Measurements from ENCODE around the gene APAF1.
"Not testable (repeated sequence)": the region's sequence is repeated elsewhere in the genome, so short reads cannot be mapped to it uniquely, and the experiment has no call there.

The APAF1 gene

DNA sequence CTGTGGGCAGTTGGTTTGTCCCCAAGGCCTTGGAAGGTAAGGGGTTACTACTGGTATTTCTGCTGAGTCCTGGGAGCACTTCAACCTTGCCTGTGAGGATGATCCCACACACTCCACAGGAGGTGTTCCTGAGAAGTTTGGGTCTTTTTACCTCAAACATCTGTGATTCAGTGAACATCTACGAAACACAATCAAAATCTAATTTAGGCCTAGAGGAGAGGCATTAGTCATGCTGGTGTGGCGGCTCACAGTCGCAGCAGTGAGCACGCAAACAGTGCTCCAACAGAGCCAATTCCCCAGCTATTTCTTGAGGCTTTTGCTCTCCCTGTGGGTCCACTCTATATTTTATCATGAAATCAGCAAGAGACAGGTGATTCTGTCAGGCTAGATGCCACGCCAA lies 107.6 kb downstream of the APAF1 start:
- DNase-seq (ENCODE audit: low read depth in 3 of 3), result no peak

DNA sequence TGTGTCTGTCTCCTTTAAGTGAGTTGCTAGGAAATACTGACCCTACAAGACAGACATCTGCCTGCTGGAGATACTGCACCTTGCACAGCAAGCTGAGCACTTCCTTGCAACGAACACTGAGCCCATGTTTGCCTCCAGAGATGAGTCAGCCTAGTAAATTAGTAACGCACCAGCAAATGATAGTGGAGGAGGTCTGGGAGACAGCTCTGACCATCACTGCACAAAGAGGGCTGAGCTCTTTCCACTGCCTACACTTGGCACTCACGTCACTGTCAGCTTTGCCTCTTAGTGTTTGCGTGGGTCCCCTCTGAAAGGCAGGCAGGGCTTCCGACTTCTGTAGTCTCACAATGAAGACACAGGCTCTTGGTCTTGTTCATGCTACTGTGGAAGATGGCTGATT lies 109.0 kb downstream of the APAF1 start:
- peak in 1 of 3 experiments; percentile 21 for DNase-seq (ENCODE audit: low read depth in 3 of 3)

DNA sequence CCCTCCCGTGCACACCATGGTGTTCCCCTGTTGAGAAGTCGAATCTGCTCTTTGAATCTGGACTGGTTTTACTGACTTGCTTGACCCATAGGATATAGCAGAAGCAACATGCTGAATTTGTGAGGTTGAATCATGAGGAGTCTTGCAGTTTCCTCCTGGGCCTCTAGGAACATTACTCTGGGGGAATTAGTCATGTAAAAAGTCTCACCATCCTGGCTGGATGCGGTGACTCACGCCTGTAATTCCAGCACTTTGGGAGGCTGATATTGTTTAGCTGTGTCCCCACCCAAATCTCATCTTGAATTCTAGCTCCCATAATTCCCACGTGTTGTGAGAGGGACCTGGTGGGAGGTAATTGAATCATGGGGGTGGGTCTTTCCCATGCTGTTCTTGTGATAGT lies 110.8 kb downstream of the APAF1 start:
- not testable (repeated sequence) for DNase-seq (ENCODE audit: low read depth in 3 of 3)

DNA sequence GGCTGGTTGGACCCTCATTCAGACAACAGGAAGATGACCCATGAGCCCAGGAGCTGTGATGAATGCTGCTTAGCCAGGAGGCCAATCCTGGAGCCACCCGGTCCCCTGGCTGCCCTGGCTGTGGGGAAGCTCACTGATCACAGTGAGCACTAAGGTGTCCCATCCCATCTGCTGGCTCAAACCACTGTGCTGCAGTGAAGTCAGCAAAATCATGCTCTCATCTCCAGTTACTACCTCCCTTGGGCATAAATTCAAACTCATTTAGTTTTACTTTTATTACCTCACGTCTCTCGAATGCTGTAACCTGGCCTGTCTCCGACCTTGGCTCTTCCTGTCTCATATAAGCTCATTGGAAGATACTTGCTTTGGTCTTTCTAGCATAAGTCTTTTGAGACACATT lies 112.4 kb downstream of the APAF1 start:
- DNase-seq (ENCODE audit: low read depth in 3 of 3), result no peak

DNA sequence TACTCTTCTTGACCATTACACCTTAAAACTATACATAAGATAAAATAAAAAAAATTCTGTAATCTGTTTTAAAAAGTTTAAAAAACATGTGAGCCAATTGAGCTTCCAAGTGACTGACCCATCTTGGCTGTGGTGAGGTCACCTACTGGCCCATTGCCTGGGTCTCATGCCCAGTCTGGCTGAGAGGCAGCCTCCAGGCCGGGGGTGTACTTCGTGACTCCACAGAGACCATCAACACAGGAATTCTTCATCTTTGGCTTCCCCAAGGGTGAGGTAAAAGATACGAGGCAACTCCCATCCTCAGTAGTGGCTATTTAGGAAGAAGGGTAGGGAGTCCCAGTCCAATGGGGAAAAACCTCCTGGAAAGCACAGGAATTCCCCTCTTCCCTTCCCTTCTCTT lies 113.2 kb downstream of the APAF1 start:
- no peak for DNase-seq (ENCODE audit: low read depth in 3 of 3)

DNA sequence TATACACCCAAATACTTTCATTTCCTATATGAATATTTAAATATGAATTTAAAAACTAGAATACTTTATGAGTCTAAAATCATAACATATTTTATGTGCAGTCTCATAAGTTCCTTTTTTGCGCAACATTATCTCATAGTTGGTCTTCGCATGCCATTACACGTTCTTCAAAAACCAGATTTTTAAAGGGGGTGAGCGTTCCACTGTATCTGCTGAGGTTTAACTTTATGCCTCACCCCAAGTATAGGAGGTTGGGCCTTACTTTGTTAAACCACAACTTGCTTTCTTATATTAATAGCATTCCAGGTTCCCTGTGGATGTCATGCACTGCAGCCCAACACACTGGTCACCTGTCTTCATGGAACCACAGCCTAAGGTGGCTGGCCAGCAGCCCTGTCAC lies 118.6 kb downstream of the APAF1 start:
- DNase-seq (ENCODE audit: low read depth in 3 of 3), result no peak

DNA sequence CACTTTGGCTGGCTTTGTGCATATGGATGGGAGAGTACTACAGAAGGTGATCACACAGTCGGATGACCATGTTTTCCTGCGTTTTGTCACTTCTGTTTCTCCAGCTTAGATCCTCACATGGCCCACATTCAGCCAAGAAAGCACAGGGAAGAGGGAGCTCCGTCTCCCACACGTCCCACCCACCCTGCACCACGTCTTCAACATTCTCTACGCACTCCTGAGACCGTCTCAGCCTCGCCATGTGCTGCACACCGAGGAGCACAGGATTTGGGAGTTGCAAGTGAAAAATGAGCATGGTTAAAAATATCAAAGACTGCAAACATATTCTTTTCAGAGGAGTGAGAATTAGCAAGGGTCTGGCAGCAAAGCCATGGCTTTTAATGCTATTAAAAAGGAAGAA lies 122.2 kb downstream of the APAF1 start:
- DNase-seq (ENCODE audit: low read depth in 3 of 3), result no peak

DNA sequence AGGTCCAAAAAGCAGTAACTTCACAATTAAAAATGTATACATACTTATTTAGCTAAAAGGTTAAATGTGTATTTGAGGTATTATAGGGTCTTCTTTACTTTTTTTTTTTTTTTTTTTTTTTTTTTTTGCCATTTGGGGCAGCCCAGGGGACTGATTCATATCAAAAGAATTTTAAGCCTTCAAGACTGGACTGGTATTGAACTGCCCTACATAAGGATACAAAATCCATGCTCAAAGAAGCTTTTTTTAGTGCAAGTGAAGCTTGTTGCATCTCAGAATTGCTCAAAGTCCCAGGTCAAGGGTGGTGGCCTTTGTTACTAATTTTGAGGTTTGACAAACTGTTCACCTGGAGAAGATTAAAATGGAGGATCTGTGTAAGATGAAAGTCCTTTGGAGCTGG lies 124.0 kb downstream of the APAF1 start:
- DNase-seq (ENCODE audit: low read depth in 3 of 3), result no peak

DNA sequence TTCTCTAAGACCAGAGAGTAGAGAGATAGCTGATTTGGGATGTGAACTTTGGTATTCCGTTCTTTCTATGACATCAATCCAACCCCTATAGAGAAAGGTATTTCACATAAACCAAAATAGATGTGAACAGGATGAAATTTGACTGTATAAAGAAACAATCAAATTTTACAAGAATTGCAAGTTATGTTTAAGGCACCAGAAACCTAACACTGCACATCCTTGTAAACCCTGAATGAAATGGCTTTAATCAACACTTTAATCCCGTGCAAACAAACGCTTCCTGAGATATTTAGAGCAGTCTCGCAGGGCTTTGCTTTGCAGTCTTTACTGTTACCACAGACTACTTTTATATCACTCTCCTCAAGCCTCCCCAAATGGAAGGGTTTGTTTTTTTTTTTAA lies 125.1 kb downstream of the APAF1 start:
- no peak for DNase-seq (ENCODE audit: low read depth in 3 of 3)

DNA sequence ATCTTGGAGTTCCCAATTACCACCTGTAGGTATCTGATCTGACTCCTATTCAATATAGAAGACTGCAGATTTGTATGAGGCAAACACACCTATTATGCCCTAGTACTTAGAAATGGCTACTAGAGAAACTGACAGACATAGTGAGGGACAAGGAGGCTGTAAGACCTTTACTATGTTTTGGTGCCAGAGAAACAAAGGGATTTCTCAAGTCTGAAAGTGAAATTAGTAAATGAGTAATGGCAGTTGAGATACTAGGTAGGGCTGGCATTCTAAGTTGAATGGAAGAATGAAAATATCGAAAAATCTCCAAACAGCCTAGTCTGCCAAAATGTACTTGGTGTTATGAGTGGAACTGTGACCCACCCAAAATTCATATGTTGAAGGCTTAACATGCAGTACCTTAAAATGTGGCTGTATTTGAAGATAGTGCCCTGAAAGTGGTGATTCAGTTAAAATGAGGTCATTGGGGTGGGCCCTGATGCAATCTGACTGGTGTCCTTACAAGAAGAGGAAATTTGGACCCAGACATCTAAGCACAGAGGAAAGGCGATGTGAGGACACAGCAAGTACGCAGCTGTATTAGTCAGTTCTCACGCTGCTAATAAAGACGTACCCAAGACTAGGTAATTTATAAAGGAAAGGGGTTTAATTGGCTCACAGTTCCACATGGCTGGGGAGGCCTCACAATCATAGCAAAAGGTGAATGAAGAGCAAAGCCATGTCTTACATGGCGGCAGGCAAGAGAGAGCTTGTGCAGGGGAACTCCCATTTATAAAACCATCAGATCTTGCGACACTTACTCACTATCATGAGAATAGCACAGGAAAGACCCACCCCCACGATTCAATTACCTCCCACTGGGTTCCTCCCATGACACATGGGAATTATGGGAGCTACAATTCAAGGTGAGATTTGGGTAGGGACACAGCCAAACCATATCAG lies 127.0 kb downstream of the APAF1 start:
- DNase-seq (ENCODE audit: low read depth in 3 of 3), result no peak

DNA sequence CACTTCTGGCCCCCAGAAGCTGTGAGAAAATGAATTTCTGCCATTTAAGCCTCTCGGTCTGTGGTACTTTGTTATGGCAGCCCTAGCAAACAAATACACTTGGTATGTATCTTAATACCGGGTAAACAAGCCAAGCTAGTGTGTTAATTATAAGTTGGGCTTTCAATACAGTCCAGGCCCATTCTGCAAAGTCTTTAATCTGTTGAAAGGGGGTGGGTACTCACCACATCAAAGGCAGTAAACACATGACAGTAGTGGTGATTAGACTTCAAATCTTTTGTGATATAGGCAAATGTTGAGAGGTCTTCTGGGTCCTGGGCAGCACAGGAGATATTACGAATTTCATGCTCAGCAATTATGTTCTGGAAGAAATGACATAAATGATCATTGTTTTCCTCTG lies 127.7 kb downstream of the APAF1 start:
- no peak for DNase-seq (ENCODE audit: low read depth in 3 of 3)

DNA sequence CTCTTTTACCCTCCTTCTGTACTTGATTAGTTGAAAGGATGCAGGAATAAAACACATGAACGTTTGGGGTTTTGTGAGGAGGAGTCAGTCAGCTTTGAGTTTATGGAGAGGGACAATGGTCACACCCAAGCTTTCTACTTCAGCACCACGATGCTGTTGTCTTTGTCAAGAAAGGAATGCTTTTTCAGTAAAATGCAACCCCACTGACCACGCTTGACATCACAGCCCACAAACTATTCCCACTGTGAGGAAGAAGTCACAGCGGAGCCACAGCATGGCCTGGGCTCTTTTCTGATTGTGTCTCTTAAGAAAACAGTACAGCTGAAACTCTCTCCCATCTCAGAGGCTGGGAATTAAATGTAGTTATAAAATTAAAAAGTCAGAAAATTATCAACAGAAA lies 135.2 kb downstream of the APAF1 start:
- no peak for DNase-seq (ENCODE audit: low read depth in 3 of 3)

DNA sequence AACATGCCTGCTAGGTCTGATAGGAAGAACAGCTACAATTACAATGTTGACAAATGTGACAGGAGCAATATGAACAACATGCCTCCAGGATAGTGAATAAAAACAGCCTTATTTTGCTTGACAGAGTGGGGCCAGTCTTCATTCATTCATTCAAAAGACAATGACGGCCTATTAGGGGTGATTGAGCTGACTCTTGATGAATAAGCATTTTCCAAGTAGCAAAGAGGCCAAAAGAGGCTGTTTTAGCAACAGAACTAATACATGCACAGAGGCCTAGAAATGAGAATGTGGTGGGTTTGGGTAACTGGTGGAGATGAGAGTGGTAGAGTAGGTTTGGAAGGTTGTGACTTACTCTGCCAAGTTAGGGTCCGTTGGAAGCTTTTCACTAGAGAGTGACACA lies 138.3 kb downstream of the APAF1 start:
- DNase-seq (ENCODE audit: low read depth in 3 of 3), result no peak

Data from stimulated activated CD4-positive, alpha-beta T cell treated with anti-CD3 and anti-CD28 coated beads, TNF-alpha, amount 100 ng/mL, for 24 hours (primary cell).